GM08714 (cell line): ENCODE results near the gene DIP2B.
"Not testable (repeated sequence)": the region's sequence is repeated elsewhere in the genome, so short reads cannot be mapped to it uniquely, and the experiment has no call there.

Experiments used
- H3K4me3 ChIP-seq: fragments of 200-500 bp; sonication (Bioruptor generic); 2 replicates; pipeline ENCODE4 v1.5.1; 2014; ENCODE audit warnings: mild to moderate bottlenecking, low read length, inconsistent platforms
- ZNF274 ChIP-seq: IDR thresholded peaks from 2 replicates; pipeline ENCODE4 v1.6.1; 2012; ENCODE audit warnings: mild to moderate bottlenecking, low read depth, low read length

DIP2B gene

DNA sequence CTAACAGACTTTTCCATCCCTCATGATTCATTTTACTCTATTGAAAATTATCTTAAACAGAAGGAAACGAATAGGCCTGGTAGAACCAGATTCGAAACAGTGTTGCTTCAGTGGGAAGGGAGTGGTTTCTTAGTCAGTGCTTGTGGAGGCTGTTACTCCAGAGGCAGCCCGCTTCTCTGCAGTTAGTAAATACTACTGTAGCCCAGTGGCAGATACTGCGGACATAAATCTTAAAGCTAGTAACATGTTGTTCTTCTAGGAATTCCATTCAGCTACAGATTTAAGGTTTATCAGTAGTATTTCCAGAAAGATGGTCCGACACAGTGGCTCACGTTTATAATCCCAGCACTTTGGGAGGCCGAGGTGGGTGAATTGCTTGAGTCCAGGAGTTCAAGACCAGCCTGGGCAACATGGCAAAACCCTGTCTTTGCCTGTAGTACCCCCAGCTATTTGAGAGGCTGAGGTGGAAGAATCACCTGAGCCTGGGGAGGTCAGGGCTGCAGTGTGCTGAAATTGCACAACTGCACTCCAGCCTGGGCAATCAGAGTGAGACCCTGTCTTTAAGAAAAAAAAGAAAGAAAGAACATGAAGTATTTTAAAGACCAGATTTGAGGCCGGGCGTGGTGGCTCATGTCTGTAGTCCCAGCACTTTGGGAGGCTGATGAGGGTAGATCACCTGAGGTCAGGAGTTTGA is 45.9 kb downstream of the DIP2B start:
- H3K4me3 ChIP-seq, result no peak overlapping the region
- no peak for TF ChIP-seq ZNF274

DNA sequence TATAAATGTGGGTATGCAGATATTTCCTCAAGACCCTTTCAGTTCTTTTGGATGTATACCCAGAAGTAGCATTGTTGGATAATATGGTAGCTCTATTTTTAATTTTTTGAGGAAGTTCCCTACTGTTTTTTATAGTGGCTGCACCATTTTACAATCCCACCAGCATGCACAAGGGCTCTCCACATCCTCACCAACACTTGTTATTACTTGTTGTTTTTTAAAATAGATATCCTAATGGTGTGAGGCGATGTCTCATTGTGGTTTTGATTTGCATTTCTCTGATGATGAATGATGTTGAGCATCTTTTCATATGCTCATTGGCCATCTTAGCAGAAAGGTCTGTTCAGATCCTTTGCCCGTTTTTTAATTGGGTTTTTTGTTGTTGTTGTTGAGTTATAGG is 47.1 kb downstream of the DIP2B start:
- TF ChIP-seq ZNF274, result no peak
- no peak overlapping the region for H3K4me3 ChIP-seq

GRCh38 chr12:50554651-50555050 is 49.9 kb downstream of the DIP2B start:
- no peak for TF ChIP-seq ZNF274

DNA sequence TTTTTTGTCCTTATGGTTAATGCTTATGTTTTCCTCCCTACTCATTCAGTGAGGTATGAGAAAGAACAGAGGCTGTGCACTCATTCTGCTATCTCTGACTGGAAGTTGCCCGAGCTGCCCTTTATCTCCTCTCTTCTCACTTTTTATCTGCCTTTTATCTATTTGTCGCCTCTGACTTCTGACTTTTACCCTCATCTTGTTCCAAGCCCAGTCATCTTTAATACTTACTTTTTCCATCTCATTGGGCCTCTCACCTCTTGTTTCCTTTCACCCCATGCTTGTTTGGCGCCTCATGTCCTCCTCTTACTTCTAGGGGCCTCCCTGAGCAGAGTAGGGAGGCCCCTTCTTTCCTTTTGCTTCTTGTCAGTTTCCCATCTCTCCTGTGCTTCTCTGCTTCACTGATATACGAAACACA is 50.7 kb downstream of the DIP2B start:
- TF ChIP-seq ZNF274, result no peak
- no peak overlapping the region for H3K4me3 ChIP-seq

More at GRCh38 chr12:50554651-50555050, 49.9 kb downstream of the DIP2B start:
- no peak overlapping the region for H3K4me3 ChIP-seq

DNA sequence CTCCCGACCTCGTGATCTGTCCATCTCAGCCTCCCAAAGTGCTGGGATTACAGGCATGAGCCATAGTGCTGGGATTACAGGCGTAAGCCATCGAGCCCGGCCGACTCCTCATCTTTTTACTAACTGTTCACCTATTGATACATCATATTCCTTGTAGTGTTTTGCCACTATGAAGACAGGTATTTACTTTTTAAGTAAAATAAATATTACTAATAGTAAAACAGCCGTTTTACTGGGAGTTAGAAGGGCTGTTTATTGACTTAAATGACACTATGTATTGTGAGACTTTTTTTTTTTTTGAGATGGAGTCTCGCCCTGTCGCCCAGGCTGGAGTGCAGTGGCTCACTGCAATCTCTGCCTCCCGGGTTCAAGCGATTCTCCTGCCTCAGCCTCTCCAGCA is 51.5 kb downstream of the DIP2B start:
- no peak for TF ChIP-seq ZNF274
- no peak overlapping the region for H3K4me3 ChIP-seq

DNA sequence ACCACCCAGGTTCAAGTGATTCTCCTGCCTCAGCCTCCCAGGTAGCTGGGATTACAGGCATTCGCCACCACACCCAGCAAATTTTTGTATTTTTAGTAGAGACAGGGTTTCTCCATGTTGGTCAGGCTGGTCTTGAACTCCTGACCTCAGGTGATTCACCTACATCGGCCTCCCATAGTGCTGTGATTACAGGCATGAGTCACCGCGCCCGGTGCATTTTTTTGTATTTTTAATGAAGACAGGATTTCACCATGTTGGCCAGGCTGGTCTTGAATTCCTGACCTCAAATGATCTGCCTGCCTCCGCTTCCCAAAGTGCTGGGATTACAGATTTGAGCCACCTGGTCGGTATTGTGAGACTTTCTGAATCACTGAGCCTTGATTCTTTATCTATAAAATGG is 52.0 kb downstream of the DIP2B start:
- H3K4me3 ChIP-seq, result not testable (repeated sequence)

GRCh38 chr12:50557421-50557820 is 52.6 kb downstream of the DIP2B start:
- TF ChIP-seq ZNF274, result no peak
- H3K4me3 ChIP-seq, result no peak overlapping the region

- no peak overlapping the region for H3K4me3 ChIP-seq
- no peak for TF ChIP-seq ZNF274
Measured at GRCh38 chr12:50558970-50559369, 54.2 kb downstream of the DIP2B start.

GRCh38 chr12:50562520-50563433 is 58.0 kb downstream of the DIP2B start:
- TF ChIP-seq ZNF274, result no peak

GRCh38 chr12:50563434-50563787 is 58.6 kb downstream of the DIP2B start:
- no peak overlapping the region for H3K4me3 ChIP-seq

More at GRCh38 chr12:50562520-50563433, 58.0 kb downstream of the DIP2B start:
- H3K4me3 ChIP-seq, result no peak overlapping the region

GRCh38 chr12:50564237-50564947 is 59.6 kb downstream of the DIP2B start:
- no peak overlapping the region for H3K4me3 ChIP-seq
- TF ChIP-seq ZNF274, result no peak

More at GRCh38 chr12:50563434-50563787, 58.6 kb downstream of the DIP2B start:
- no peak for TF ChIP-seq ZNF274

DNA sequence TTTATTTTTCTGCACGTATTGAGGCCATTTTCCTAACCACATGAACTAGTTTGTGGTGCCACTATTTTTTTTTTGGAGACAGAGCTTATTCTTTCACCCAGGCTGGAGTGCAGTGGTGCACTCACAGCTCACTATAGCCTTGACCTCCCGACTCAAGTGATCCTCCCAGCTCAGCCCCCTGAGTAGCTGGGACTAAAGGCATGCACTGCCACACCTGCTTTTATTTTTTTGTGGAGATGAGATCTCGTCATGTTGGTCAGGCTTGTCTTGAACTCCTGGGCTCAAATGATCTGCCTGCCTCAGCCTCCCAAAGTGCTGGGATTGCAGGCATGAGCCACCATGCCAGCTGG is 60.1 kb downstream of the DIP2B start:
- TF ChIP-seq ZNF274, result no peak
- H3K4me3 ChIP-seq, result no peak overlapping the region

DNA sequence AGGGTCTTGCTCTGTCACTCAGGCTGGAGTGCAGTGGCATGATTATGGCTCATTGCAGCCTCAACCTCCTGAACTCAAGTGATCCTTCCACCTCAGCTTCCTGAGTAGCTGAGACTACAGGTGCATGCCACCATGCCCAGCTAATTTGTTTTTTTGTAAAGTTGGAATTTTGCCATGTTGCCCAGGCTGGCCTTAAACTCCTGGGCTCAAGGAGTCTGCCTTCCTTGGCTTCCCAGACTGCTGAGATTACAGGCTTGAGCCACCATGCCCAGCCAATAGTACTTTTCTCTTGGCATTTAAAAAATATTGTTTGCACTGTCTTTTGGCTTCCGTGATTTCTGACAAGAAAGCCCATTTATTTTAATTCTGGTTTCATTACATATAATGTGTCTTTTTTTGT is 61.3 kb downstream of the DIP2B start:
- H3K4me3 ChIP-seq, result no peak overlapping the region
- no peak for TF ChIP-seq ZNF274

DNA sequence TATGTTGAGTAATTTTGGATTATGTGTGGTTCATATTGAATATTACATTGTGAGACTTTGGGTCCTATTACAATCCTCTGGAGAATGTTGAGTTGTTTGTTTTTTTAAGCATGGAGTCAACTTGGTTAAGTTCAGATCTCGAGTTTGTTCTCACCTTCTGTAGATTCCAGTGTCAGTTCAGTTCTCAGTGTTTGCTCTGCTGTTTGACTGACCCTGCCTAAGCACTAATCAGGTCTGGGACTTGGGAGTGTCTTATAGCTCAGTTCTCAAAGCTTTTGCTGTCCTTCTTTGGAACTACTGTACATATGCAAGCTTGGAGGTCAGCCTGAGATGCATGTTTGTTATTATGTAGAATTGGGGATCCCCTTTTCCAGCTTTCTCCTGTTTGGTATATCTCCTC is 63.1 kb downstream of the DIP2B start:
- no peak for TF ChIP-seq ZNF274
- no peak overlapping the region for H3K4me3 ChIP-seq
